BLaER1 treated with 17β-estradiol and CSF1 and Interleukin-3, amounts not matched to agents 10 nM and 100 nM (cell line): Measurements from ENCODE around the gene TRIM2.
A peak's percentile ranks its signal among the peaks of the same experiment; 100 is the strongest.

Experiments used
- H3K27ac ChIP-seq, 11 experiments: shearing (Covaris generic); formaldehyde crosslinking; 2 replicates each; pipeline ENCODE4 v1.8.1; 2022
- H3K27me3 ChIP-seq, 11 experiments: shearing (Covaris generic); formaldehyde crosslinking; 2 replicates each; pipeline ENCODE4 v1.8.1; 2022
- H3K36me3 ChIP-seq, 11 experiments: shearing (Covaris generic); formaldehyde crosslinking; 2 replicates each; pipeline ENCODE4 v1.8.1; 2022
- H3K4me1 ChIP-seq, 10 experiments: shearing (Covaris generic); formaldehyde crosslinking; 2 replicates each; pipeline ENCODE4 v1.8.1; 2022
- H3K4me2 ChIP-seq, 11 experiments: shearing (Covaris generic); formaldehyde crosslinking; 2 replicates each; pipeline ENCODE4 v1.8.1; 2022
- H3K4me3 ChIP-seq, 10 experiments: shearing (Covaris generic); formaldehyde crosslinking; 2 replicates each; pipeline ENCODE4 v1.8.1; 2022
- H3K9ac ChIP-seq, 11 experiments: shearing (Covaris generic); formaldehyde crosslinking; 2 replicates each; pipeline ENCODE4 v1.8.1; 2022
- H3K9me3 ChIP-seq, 11 experiments: shearing (Covaris generic); formaldehyde crosslinking; replicated peaks in 1 of 11; 2 replicates each; pipeline ENCODE4 v1.8.1; 2022
- H4K20me1 ChIP-seq, 11 experiments: shearing (Covaris generic); formaldehyde crosslinking; 2 replicates each; pipeline ENCODE4 v1.8.1; 2022
- Cebpa-rat ChIP-seq, 11 experiments: shearing (Covaris generic); IDR thresholded peaks; 2 replicates each; pipeline ENCODE4 v1.8.1; 2022

The TRIM2 gene

GRCh38 chr4:153295131-153295755 is 91.0 kb downstream of the TRIM2 start:
- H3K4me3 ChIP-seq, result no peak overlapping the region

GRCh38 chr4:153296040-153296823 is 92.0 kb downstream of the TRIM2 start:
- Histone ChIP-seq H3K4me3 (no peak overlapping the region), H3K27me3 (no peaks in the 10 kb centered on the region), H4K20me1 (no peaks in the 10 kb centered on the region), H3K36me3 (peaks cover 0 to 22% (median 11%) of the 10 kb centered on the region in 11 experiments; a peak in 7 of 22 replicates), H3K27ac (no peak overlapping the region), H3K9ac (no peak overlapping the region), H3K9me3 (peaks cover 24 to 31% (median 28%) of the 10 kb centered on the region in 11 experiments), H3K4me2 (peak overlapping the region; percentile 3 to 53 (median 28); a peak in 14 of 22 replicates), H3K4me1 (peaks cover 9 to 21% (median 14%) of the 10 kb centered on the region in 10 experiments)
- no peak for TF ChIP-seq Cebpa-rat (IDR thresholded peaks at IDR 0.05)

More at GRCh38 chr4:153295131-153295755, 91.0 kb downstream of the TRIM2 start:
- peaks cover 14 to 21% (median 18%) of the 10 kb centered on the region in 11 experiments for H3K9me3 ChIP-seq
- H3K9ac ChIP-seq, result no peak overlapping the region
- H3K27ac ChIP-seq, result no peak overlapping the region
- H3K36me3 ChIP-seq, result peaks cover 0 to 14% (median 8%) of the 10 kb centered on the region in 11 experiments; a peak in 6 of 22 replicates
- peak overlapping the region in 8 of 11 experiments; percentile 3 to 53 (median 30); a peak in 9 of 22 replicates for H3K4me2 ChIP-seq
- peaks cover 9 to 21% (median 14%) of the 10 kb centered on the region in 10 experiments for H3K4me1 ChIP-seq
- no peaks in the 10 kb centered on the region for H4K20me1 ChIP-seq
- no peak for TF ChIP-seq Cebpa-rat (IDR thresholded peaks at IDR 0.05)
- H3K27me3 ChIP-seq, result no peaks in the 10 kb centered on the region

- no peak overlapping the region for H3K9ac ChIP-seq
- no peak overlapping the region for H3K27ac ChIP-seq
- peaks cover 30 to 40% (median 34%) of the 10 kb centered on the region in 11 experiments for H3K9me3 ChIP-seq
- no peak overlapping the region for H3K4me3 ChIP-seq
- TF ChIP-seq Cebpa-rat (IDR thresholded peaks at IDR 0.05), result no peak
- H3K4me2 ChIP-seq, result peak overlapping the region in 1 of 11 experiments; percentile 30; a peak in 1 of 22 replicates
- no peaks in the 10 kb centered on the region for H3K27me3 ChIP-seq
- no peaks in the 10 kb centered on the region for H4K20me1 ChIP-seq
- peaks cover 9 to 21% (median 14%) of the 10 kb centered on the region in 10 experiments for H3K4me1 ChIP-seq
- peaks cover 0 to 25% (median 11%) of the 10 kb centered on the region in 11 experiments; a peak in 7 of 22 replicates for H3K36me3 ChIP-seq
These were observed 92.9 kb downstream of the TRIM2 start for GRCh38 chr4:153297116-153297515.

GRCh38 chr4:153310793-153311192 is 106.5 kb downstream of the TRIM2 start:
- Histone ChIP-seq H4K20me1 (no peaks in the 10 kb centered on the region), H3K36me3 (no peaks in the 10 kb centered on the region), H3K4me1 (no peaks in the 10 kb centered on the region), H3K27ac (no peak overlapping the region), H3K9me3 (peaks cover 0 to 3% (median under 1%) of the 10 kb centered on the region in 11 experiments; a peak in 5 of 22 replicates), H3K4me3 (no peak overlapping the region), H3K4me2 (no peak overlapping the region), H3K9ac (no peak overlapping the region), H3K27me3 (no peaks in the 10 kb centered on the region)
- no peak for TF ChIP-seq Cebpa-rat (IDR thresholded peaks at IDR 0.05)

- Histone ChIP-seq H3K4me1 (peaks cover 0 to 5% (median 0%) of the 10 kb centered on the region in 10 experiments; a peak in 1 of 20 replicates), H3K36me3 (no peaks in the 10 kb centered on the region), H3K27me3 (no peaks in the 10 kb centered on the region), H3K4me2 (no peak overlapping the region), H3K4me3 (no peak overlapping the region), H4K20me1 (no peaks in the 10 kb centered on the region), H3K9me3 (no peaks in the 10 kb centered on the region), H3K27ac (no peak overlapping the region), H3K9ac (no peak overlapping the region)
- TF ChIP-seq Cebpa-rat (IDR thresholded peaks at IDR 0.05), result no peak
These were observed 110.7 kb downstream of the TRIM2 start for GRCh38 chr4:153314915-153315314.

GRCh38 chr4:153318696-153319320 is 114.6 kb downstream of the TRIM2 start:
- H3K4me1 ChIP-seq, result peaks cover 0 to 5% (median 0%) of the 10 kb centered on the region in 10 experiments; a peak in 1 of 20 replicates
- no peaks in the 10 kb centered on the region for H4K20me1 ChIP-seq
- no peaks in the 10 kb centered on the region for H3K27me3 ChIP-seq
- no peak for TF ChIP-seq Cebpa-rat (IDR thresholded peaks at IDR 0.05)
- no peak overlapping the region for H3K27ac ChIP-seq
- no peak overlapping the region for H3K9ac ChIP-seq
- H3K9me3 ChIP-seq, result no peaks in the 10 kb centered on the region
- H3K4me3 ChIP-seq, result no peak overlapping the region
- no peak overlapping the region for H3K4me2 ChIP-seq
- H3K36me3 ChIP-seq, result no peaks in the 10 kb centered on the region

- Histone ChIP-seq H3K4me1 (peaks cover 0 to 2% (median 0%) of the 10 kb centered on the region in 10 experiments; a peak in 1 of 20 replicates), H3K36me3 (peaks cover 0 to 7% (median 0%) of the 10 kb centered on the region in 11 experiments; a peak in 1 of 22 replicates), H3K9me3 (no peaks in the 10 kb centered on the region), H3K9ac (no peak overlapping the region), H4K20me1 (no peaks in the 10 kb centered on the region), H3K27me3 (no peaks in the 10 kb centered on the region), H3K27ac (no peak overlapping the region), H3K4me3 (no peak overlapping the region), H3K4me2 (no peak overlapping the region)
- TF ChIP-seq Cebpa-rat (IDR thresholded peaks at IDR 0.05), result no peak
These were observed 118.5 kb downstream of the TRIM2 start for GRCh38 chr4:153322791-153323190.

GRCh38 chr4:153324046-153324445 is 119.8 kb downstream of the TRIM2 start:
- no peaks in the 10 kb centered on the region for H3K9me3 ChIP-seq
- TF ChIP-seq Cebpa-rat (IDR thresholded peaks at IDR 0.05), result no peak
- no peaks in the 10 kb centered on the region for H4K20me1 ChIP-seq
- peaks cover 0 to 7% (median 0%) of the 10 kb centered on the region in 11 experiments; a peak in 1 of 22 replicates for H3K36me3 ChIP-seq
- H3K4me3 ChIP-seq, result no peak overlapping the region
- no peak overlapping the region for H3K9ac ChIP-seq
- no peak overlapping the region for H3K27ac ChIP-seq
- H3K27me3 ChIP-seq, result no peaks in the 10 kb centered on the region
- H3K4me1 ChIP-seq, result no peaks in the 10 kb centered on the region
- no peak overlapping the region for H3K4me2 ChIP-seq

GRCh38 chr4:153325558-153325957 is 121.3 kb downstream of the TRIM2 start:
- Histone ChIP-seq H3K27me3 (no peaks in the 10 kb centered on the region), H3K27ac (no peak overlapping the region), H3K9me3 (no peaks in the 10 kb centered on the region), H3K4me2 (no peak overlapping the region), H3K9ac (no peak overlapping the region), H3K4me1 (no peaks in the 10 kb centered on the region), H3K36me3 (peaks cover 0 to 13% (median 0%) of the 10 kb centered on the region in 11 experiments; a peak in 2 of 22 replicates), H4K20me1 (no peaks in the 10 kb centered on the region), H3K4me3 (no peak overlapping the region)
- no peak for TF ChIP-seq Cebpa-rat (IDR thresholded peaks at IDR 0.05)
